HepG2 (cell line): ENCODE data around the gene AASDHPPT. TPM values are rescaled to one million over a fixed set of nuclear protein-coding genes. Genes with fewer than 3 reads are reported as not detected.

Experiments
- AFF4 ChIP-seq: sonication (generic); formaldehyde crosslinking; IDR thresholded peaks from 2 replicates; pipeline ENCODE4 v1.4.0; 2020; ENCODE audit warnings: missing genetic modification reagents
- CC2D1A ChIP-seq: sonication (generic); formaldehyde crosslinking; IDR thresholded peaks from 2 replicates; pipeline ENCODE4 v1.8.1; 2023; ENCODE audit warnings: mild to moderate bottlenecking, missing genetic modification reagents
- HMGXB4 ChIP-seq, 2 experiments: sonication (generic) in 1 of 2; formaldehyde crosslinking in 1 of 2; IDR thresholded peaks; 2 replicates each; pipeline versions ENCODE4 v1.4.0 to v1.6.1; 2018 to 2020; ENCODE audit warnings: missing genetic modification reagents in 2 of 2, borderline replicate concordance in 1 of 2, low read depth in 1 of 2, mild to moderate bottlenecking in 1 of 2, missing biosample characterization in 1 of 2
- ISL2 ChIP-seq: sonication (generic); formaldehyde crosslinking; IDR thresholded peaks from 2 replicates; pipeline ENCODE4 v1.5.0; 2020; ENCODE audit warnings: missing genetic modification reagents
- SMAD9 ChIP-seq: sonication (generic); formaldehyde crosslinking; IDR thresholded peaks from 2 replicates; pipeline ENCODE4 v1.5.1; 2020; ENCODE audit warnings: mild to moderate bottlenecking, missing genetic modification reagents
- TIGD3 ChIP-seq: sonication (generic); formaldehyde crosslinking; IDR thresholded peaks from 2 replicates; pipeline ENCODE4 v1.5.1; 2020; ENCODE audit warnings: mild to moderate bottlenecking, missing genetic modification reagents, borderline replicate concordance
- ZBTB40 ChIP-seq, 2 experiments: fragments of 450-650 bp in 1 of 2; sonication (generic) in 1 of 2; formaldehyde crosslinking in 1 of 2; IDR thresholded peaks; 2 replicates each; pipeline versions ENCODE4 v1.6.1 to v1.8.0; 2016 to 2022; ENCODE audit warnings: antibody characterized with exemption in 1 of 2, mild to moderate bottlenecking in 1 of 2, missing genetic modification reagents in 1 of 2
- ZNF670 ChIP-seq: sonication (generic); formaldehyde crosslinking; IDR thresholded peaks from 2 replicates; pipeline ENCODE4 v1.8.0; 2022; ENCODE audit warnings: mild to moderate bottlenecking, missing genetic modification reagents, borderline replicate concordance
- ZNF816 ChIP-seq: sonication (generic); formaldehyde crosslinking; IDR thresholded peaks from 2 replicates; pipeline ENCODE4 v1.8.0; 2022; ENCODE audit warnings: missing genetic modification reagents, mild to moderate bottlenecking, borderline replicate concordance
- polyA plus RNA-seq, 8 experiments: library from polyadenylated mRNA; depleted of rRNA in 3 of 8; stranded (reverse) in 7 of 8; unstranded in 1 of 8; fragments of >200 nt; fragmentation: Illumina TruSeq in 4 of 8; extraction: Trizol in 4 of 8; gene quantifications; 2 replicates each; pipeline versions ENCODE4 v1.2.1 to v1.2.3, GENCODE V29; 2011 to 2016; ENCODE audit warnings: low read depth in 4 of 8, missing spikeins in 1 of 8, mixed read lengths in 1 of 8; ENCODE audit not compliant: insufficient read depth in 1 of 8
- total RNA-seq, 5 experiments: library from RNA; depleted of rRNA; stranded (reverse); fragments of >200 nt; fragmentation: Illumina TruSeq; extraction: Trizol; gene quantifications; 2 replicates each; pipeline ENCODE4 v1.2.3, GENCODE V29; 2016; ENCODE audit warnings: low read depth in 1 of 5

Gene AASDHPPT
- total and polyA plus RNA-seq, 2 of the 13 experiments (the other 11 are each of a cell fraction or from before 2014, with no cell fraction given): 20.2 to 43.7 TPM

- TF ChIP-seq AFF4 (CRISPR knock-in tag): peak; percentile 52; the same call in 1 of the 2 replicates
- 0 out of 2 replicates have a peak, but pooled peaks have one; percentile 41 for TF ChIP-seq TIGD3 (CRISPR knock-in tag)
- 0 out of 2 replicates have a peak, but pooled peaks have one; percentile 49 for TF ChIP-seq SMAD9
- 0 out of 2 replicates have a peak, but pooled peaks have one; percentile 49 for TF ChIP-seq ZNF816 (CRISPR knock-in tag)
- TF ChIP-seq ZBTB40 (IDR thresholded peaks at IDR 0.05): no peak
- peak; percentile 63; the same call in 1 of the 2 replicates for TF ChIP-seq ZBTB40 (CRISPR knock-in tag; IDR thresholded peaks at IDR 0.05)
- TF ChIP-seq CC2D1A: no peak
- TF ChIP-seq ZNF670 (CRISPR knock-in tag): 0 out of 2 replicates have a peak, but pooled peaks have one; percentile 57
- TF ChIP-seq HMGXB4 (CRISPR knock-in tag; IDR thresholded peaks at IDR 0.05; ENCODE audit: borderline replicate concordance in 1 of 2, low read depth in 1 of 2): peak; percentile 43 to 54
- TF ChIP-seq ISL2 (CRISPR knock-in tag): 0 out of 2 replicates have a peak, but pooled peaks have one; percentile 9
Observed at GRCh38 chr11:106077609-106078455, at the start of gene AASDHPPT (continued).
